Peyer's patch (tissue), 4 donors: ENCODE results near the gene QRFPR. TPM values are rescaled to one million over a fixed set of nuclear protein-coding genes. Genes with fewer than 3 reads are reported as not detected.

Experiments
- DNase-seq, 3 donors: peaks; one replicate each; pipeline ENCODE4 v3.0.0-alpha.2; 2017 to 2019
- H3K27ac ChIP-seq, 4 donors: fragments of 200-600 bp; sonication (generic); one replicate each; pipeline ENCODE4 v1.5.1; 2016 to 2019
- H3K27me3 ChIP-seq, 2 donors: fragments of 200-600 bp; sonication (generic); one replicate each; pipeline ENCODE4 v1.5.1; 2019
- H3K36me3 ChIP-seq, 3 donors: fragments of 200-600 bp; sonication (generic); one replicate each; pipeline ENCODE4 v1.5.1; 2016 to 2019
- H3K4me1 ChIP-seq, 4 donors: fragments of 200-600 bp; sonication (generic); one replicate each; pipeline ENCODE4 v1.5.1; 2016 to 2019
- H3K4me3 ChIP-seq, 4 donors: fragments of 200-600 bp; sonication (generic); 1 replicate in 3 of 4; 2 replicates in 1 of 4; pipeline ENCODE4 v1.5.1; 2016 to 2019; ENCODE audit warnings: mild to moderate bottlenecking in 1 of 4
- H3K9me3 ChIP-seq, 4 donors: fragments of 200-600 bp; sonication (generic); one replicate each; pipeline ENCODE4 v1.5.1; 2016 to 2019; ENCODE audit warnings: mild to moderate bottlenecking in 1 of 4
- POLR2A ChIP-seq, 2 donors: fragments of 450-650 bp; IDR thresholded peaks; one replicate each; pipeline ENCODE4 v1.5.1; 2017; ENCODE audit warnings: antibody characterized with exemption in 2 of 2, mild to moderate bottlenecking in 2 of 2, moderate library complexity in 2 of 2
- total RNA-seq, 4 donors: library from RNA; depleted of rRNA; stranded (reverse); fragments of >200 nt; gene quantifications; one replicate each; pipeline ENCODE4 v1.1.0, GENCODE V29; 2016
- TF ChIP-seq, protein P1 (sequence below), 6 experiments: fragments of 450-650 bp in 4 of 6; fragments of 200-600 bp in 2 of 6; sonication (generic) in 1 of 6; IDR thresholded peaks; one replicate each; pipeline ENCODE4 v1.5.1; 2017 to 2019; ENCODE audit warnings: antibody characterized with exemption in 6 of 6, mild to moderate bottlenecking in 3 of 6, moderate library complexity in 1 of 6

QRFPR gene
- total RNA-seq, 4 donors from 2014 or later: not detected

DNA sequence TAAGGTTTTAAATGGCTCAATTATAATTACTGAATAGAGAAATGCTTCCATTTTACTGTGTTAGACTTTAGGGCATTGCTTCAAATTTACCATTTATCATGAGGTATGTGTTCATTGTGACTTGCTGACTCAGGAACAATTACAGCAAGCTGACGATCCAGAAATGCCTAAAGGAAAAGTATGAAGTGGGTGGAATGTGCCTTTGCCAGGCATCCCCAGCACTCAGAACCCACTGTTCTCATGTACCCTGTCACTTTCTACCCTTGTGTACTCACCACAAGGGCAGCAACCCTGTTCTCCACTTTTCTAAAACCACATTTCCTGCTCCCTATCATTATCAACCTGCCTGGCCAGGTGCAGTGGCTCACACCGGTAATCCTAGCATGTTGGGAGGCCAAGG, 41.5 kb downstream of the QRFPR start:
- no peak overlapping the region for H3K4me3 ChIP-seq
- H3K27ac ChIP-seq: no peak overlapping the region
- H3K36me3 ChIP-seq: no peaks in the 10 kb centered on the region
- TF ChIP-seq POLR2A (IDR thresholded peaks at IDR 0.05): no peak
- TF ChIP-seq, protein P1, sequence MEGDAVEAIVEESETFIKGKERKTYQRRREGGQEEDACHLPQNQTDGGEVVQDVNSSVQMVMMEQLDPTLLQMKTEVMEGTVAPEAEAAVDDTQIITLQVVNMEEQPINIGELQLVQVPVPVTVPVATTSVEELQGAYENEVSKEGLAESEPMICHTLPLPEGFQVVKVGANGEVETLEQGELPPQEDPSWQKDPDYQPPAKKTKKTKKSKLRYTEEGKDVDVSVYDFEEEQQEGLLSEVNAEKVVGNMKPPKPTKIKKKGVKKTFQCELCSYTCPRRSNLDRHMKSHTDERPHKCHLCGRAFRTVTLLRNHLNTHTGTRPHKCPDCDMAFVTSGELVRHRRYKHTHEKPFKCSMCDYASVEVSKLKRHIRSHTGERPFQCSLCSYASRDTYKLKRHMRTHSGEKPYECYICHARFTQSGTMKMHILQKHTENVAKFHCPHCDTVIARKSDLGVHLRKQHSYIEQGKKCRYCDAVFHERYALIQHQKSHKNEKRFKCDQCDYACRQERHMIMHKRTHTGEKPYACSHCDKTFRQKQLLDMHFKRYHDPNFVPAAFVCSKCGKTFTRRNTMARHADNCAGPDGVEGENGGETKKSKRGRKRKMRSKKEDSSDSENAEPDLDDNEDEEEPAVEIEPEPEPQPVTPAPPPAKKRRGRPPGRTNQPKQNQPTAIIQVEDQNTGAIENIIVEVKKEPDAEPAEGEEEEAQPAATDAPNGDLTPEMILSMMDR (IDR thresholded peaks at IDR 0.05): no peak
- no peaks in the 10 kb centered on the region for H3K4me1 ChIP-seq
- DNase-seq: no peak
- H3K27me3 ChIP-seq: no peaks in the 10 kb centered on the region
- no peaks in the 10 kb centered on the region for H3K9me3 ChIP-seq

DNA sequence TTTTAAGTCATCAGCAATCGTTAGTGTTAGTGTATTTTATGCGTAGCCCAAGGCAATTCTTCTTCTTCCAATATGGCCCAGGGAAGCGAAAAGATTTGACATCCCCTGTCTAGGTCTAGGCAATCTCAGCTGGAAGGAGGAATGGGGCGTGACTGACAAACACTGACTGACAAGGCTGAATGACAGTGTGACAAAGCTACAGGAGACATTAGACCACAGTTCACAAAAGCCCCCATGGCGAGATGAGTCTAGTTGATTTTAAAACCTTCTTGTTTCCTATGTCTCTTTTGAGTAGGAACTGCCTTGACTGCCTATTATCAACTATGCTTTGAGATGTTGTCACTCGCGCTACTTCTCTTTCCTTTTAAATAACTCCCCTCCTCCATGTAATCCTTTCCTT, 42.3 kb downstream of the QRFPR start:
- no peak for DNase-seq
- H3K36me3 ChIP-seq: no peaks in the 10 kb centered on the region
- no peaks in the 10 kb centered on the region for H3K4me1 ChIP-seq
- TF ChIP-seq POLR2A (IDR thresholded peaks at IDR 0.05): no peak
- TF ChIP-seq, protein P1 (IDR thresholded peaks at IDR 0.05): no peak
- H3K4me3 ChIP-seq: no peak overlapping the region
- H3K9me3 ChIP-seq: no peaks in the 10 kb centered on the region
- no peak overlapping the region for H3K27ac ChIP-seq
- H3K27me3 ChIP-seq: no peaks in the 10 kb centered on the region

DNA sequence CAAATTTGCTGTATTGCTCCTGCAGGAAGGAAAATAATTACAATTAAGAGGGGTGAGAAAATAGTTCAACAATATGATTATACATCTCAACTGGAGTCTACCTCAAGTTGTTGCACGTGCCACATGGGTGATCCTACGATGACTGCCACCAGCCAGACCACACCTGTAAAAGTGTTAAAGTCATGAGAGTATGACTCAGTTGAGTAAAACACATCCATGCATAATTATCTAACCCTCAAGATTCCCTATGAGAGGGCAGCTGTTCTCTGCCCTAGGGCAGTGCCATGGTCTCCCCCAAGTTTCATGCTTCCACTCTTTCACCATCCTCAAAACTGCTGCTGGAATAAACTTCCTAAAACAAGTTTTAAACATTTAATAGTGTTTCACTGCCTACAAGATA, 44.1 kb downstream of the QRFPR start:
- H3K9me3 ChIP-seq: no peaks in the 10 kb centered on the region
- TF ChIP-seq, protein P1 (IDR thresholded peaks at IDR 0.05): no peak
- TF ChIP-seq POLR2A (IDR thresholded peaks at IDR 0.05): no peak

DNA sequence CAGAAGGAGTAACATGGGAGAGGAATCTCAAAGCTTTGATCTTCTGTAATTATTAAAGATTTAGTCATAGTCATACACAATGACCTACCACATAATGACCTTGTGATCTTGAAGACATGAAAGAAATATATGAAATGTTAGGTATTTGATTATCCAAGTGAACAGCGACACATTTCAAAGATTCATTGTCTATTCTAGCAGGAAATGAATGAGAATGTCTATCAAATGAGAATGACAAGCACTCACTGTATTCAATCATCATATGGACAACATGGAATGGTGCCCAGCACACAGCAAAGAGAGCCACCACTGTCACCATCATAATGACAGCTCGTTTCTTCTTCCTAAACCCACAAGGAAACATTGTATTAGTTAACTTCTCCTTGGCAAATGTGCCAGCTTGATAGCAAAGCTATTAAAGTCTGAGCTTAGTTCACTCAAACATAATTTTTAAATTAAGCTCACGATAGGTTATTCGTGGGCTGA, 50.6 kb downstream of the QRFPR start:
- TF ChIP-seq, protein P1 (IDR thresholded peaks at IDR 0.05): no peak
- TF ChIP-seq POLR2A (IDR thresholded peaks at IDR 0.05): no peak
- DNase-seq: no peak
- Histone ChIP-seq H3K4me3 (no peak overlapping the region), H3K9me3 (no peaks in the 10 kb centered on the region), H3K4me1 (no peaks in the 10 kb centered on the region), H3K27ac (no peak overlapping the region), H3K36me3 (no peaks in the 10 kb centered on the region), H3K27me3 (no peaks in the 10 kb centered on the region)

More for the DNA sequence above, 44.1 kb downstream of the QRFPR start:
- Histone ChIP-seq H3K4me3 (no peak overlapping the region), H3K27me3 (no peaks in the 10 kb centered on the region), H3K4me1 (no peaks in the 10 kb centered on the region), H3K27ac (no peak overlapping the region), H3K36me3 (no peaks in the 10 kb centered on the region)
- no peak for DNase-seq

DNA sequence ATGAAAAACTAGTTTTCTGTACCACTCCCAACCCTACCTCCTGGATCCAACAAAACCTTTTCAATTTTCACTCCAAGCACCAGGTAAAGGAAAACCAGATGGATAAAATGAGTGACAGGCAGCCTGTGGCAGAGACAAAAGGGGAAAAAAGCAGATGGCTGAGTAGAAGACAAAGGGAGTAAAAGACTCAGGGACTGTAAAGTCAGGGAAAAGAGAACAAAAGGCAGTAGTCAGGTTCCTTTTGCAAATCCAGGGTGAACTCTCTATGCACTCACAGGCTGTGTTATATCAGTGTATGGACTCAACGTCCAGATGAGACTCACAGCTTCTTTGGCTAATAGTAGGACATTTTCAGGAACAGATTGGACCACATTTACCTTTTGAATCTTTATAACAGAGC, 54.2 kb downstream of the QRFPR start:
- DNase-seq: no peak
- H3K4me1 ChIP-seq: no peaks in the 10 kb centered on the region
- no peaks in the 10 kb centered on the region for H3K9me3 ChIP-seq
- TF ChIP-seq, protein P1 (IDR thresholded peaks at IDR 0.05): no peak
- TF ChIP-seq POLR2A (IDR thresholded peaks at IDR 0.05): no peak
- H3K36me3 ChIP-seq: no peaks in the 10 kb centered on the region
- no peaks in the 10 kb centered on the region for H3K27me3 ChIP-seq
- no peak overlapping the region for H3K27ac ChIP-seq
- no peak overlapping the region for H3K4me3 ChIP-seq

DNA sequence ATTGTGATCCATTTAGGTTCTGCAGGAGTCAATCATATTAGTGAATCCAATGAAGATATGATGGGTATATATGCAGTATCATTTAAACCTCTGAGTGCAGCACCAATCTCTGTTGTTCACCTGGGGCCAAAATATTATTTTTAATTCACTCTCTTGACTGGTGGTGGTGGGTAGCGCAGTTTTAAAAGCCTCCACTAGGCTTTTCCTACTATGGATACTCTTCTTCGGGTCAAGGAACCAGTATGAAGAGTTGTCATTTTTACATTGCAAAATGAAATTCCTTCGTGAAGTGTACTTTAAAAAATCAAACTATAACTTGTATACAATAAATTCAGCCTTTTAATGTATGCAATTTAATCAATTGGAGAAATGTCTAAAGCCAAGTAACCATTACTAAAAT, 56.5 kb downstream of the QRFPR start:
- no peak overlapping the region for H3K4me3 ChIP-seq
- no peaks in the 10 kb centered on the region for H3K27me3 ChIP-seq
- DNase-seq: no peak
- no peak overlapping the region for H3K27ac ChIP-seq
- no peaks in the 10 kb centered on the region for H3K9me3 ChIP-seq
- TF ChIP-seq, protein P1 (IDR thresholded peaks at IDR 0.05): no peak
- TF ChIP-seq POLR2A (IDR thresholded peaks at IDR 0.05): no peak
- H3K4me1 ChIP-seq: no peaks in the 10 kb centered on the region
- no peaks in the 10 kb centered on the region for H3K36me3 ChIP-seq
